HG03342 (cell line): Measurements from ENCODE around the gene DRC3.

Experiments used
- ATAC-seq: cut with Tn5 transposase; IDR thresholded peaks from one replicate; pipeline ENCODE4 v1.9.1; 2021; ENCODE audit warnings: mild to moderate bottlenecking, moderate library complexity; ENCODE audit not compliant: unreplicated experiment

The DRC3 gene

GRCh38 chr17:17964710-17965109 lies 8.0 kb upstream of the DRC3 start:
- no peak for ATAC-seq

GRCh38 chr17:17965152-17965721 lies 7.4 kb upstream of the DRC3 start:
- no peak for ATAC-seq

DNA sequence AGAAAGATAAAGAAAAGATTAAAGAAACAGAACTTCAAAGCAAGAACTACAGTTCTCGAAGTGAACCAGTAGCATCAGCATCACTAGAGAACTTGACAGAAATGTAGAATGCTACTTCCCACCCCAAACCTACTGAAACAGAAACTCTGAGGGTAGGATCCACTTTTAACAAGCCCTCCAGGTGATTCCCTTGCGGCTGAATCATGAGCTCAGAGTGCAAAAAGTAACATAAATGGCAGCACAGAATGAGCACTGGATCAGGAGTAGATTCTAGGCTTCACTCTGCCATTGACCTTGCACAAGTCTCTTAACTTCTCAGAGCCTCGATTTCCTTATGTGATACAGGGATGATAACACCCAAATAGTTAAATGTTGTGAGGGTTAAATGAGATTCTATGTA lies 6.3 kb upstream of the DRC3 start:
- no peak for ATAC-seq

DNA sequence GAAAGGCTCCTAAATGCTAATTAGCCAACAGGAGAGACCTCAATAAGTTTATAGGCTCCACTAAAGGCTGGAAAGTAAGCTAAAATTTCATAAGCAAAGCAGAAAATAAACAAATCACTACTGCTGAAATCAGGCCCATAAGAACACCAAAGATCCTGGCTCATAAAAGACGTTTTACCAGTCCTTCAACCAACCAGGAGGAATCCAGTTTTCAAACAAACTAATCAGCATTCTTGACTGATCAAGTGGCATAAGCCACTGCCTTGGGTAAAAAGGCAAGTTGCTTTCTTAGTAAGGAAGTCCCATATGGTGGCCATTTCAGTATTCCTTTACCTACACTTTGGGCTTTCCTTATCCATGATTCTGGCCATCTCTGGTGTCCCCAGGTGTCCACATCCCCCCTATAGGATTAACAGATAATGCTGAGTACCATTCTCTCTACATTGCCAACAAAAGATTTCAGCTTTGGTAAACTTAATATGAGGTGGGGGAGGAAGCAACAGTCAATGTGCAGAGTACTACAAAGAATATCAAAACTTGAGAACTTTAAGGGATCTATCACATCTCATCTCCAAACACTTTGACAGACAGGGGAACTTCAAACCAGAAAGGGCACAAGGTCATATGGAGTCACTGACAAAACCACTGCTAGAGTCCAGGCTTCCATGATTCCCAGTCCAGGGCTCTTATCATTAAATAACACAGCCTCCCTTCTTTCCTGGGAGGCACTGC lies 1.8 kb upstream of the DRC3 start:
- no peak for ATAC-seq

GRCh38 chr17:17971431-17972125 lies 1.1 kb upstream of the DRC3 start:
- no peak for ATAC-seq

DNA sequence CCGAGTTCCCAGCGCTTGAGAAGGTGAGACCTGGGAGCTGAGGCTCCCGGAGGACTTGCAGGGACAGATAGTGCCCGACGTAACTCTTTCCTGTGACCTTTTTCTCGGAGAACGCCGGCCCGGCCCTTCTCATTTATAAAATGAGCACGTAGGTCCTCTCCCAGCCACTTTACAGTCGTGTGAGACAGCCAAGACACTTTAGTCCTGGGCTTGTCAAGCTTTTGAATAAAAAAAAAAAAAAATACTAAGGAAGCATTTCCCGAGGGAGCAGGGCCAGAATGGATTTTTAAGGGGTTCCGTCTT lies 241 bp downstream of the DRC3 start:
- ATAC-seq = no peak

- no peak for ATAC-seq
Measured at GRCh38 chr17:17975436-17975835, 2.8 kb downstream of the DRC3 start.

DNA sequence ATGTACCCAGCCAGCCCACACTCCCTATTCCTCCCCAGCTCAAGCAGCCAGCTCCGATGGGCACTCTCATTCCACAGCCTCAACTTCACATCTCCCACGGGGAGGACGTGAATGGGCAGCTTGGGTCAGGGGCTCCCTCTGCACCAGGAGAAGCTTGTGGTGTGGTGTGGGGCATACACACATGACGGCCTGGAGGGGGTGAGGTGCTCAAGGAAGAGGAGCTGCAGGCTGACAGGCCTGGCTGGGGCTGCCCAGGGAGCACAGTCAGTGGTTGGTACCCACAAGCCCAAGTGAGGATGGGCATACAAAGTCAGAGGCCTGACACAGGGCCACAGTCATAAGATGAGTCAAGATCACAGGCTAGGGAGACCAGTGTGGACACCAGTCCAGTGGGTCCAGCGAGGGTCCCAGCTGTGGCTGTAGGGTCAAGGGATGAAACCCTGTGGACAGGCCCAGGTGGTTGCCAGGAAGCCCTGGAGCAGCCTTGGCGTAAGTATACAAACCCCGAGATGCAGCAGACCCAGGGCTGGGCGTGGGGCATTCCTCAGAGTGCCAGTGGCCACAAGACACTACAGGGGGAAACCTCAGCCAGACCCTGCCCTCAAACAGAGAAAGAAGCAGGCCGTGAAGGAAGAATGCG lies 4.4 kb downstream of the DRC3 start:
- no peak for ATAC-seq

- no peak for ATAC-seq
Measured at GRCh38 chr17:17978481-17979424, 6.1 kb downstream of the DRC3 start.

GRCh38 chr17:17979778-17980177 lies 7.1 kb downstream of the DRC3 start:
- no peak for ATAC-seq

GRCh38 chr17:17981330-17981729 lies 8.7 kb downstream of the DRC3 start:
- no peak for ATAC-seq

DNA sequence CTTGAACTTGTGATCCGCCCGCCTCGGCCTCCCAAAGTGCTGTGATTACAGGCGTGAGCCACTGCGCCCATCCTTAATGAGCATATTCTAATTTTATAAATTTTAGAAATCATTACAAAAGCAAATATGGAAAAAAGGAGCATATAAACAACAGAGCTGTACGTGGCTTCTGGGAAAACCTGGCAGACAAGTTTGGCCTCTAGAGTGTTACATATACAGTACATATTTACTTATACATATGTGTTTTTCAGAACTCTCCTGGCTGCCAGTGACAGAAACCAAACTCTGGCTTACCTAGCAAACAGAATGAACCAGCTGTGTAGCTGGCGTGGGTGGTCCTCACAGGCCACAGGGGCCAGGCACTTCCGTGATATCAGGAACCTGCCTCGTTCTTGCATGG lies 10.1 kb downstream of the DRC3 start:
- ATAC-seq = no peak

- ATAC-seq = no peak
Measured at GRCh38 chr17:17983376-17983775, 10.7 kb downstream of the DRC3 start.

DNA sequence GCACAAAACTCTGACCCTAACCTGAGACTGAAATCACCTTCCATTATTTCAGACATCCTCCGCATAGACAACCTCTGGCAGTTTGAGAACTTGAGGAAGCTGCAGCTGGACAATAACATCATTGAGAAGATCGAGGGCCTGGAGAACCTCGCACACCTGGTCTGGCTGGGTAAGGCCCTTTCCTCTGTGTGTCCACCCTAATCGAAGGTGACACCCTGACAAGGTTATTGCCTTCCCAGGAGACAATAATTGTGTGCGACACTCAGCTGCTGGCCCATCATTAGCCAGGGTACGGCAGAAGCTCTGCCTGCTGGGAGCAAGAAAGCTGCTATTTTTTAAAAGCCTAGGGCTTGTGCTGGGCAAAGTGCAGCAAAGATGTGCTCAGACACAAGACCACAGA lies 11.1 kb downstream of the DRC3 start:
- no peak for ATAC-seq

DNA sequence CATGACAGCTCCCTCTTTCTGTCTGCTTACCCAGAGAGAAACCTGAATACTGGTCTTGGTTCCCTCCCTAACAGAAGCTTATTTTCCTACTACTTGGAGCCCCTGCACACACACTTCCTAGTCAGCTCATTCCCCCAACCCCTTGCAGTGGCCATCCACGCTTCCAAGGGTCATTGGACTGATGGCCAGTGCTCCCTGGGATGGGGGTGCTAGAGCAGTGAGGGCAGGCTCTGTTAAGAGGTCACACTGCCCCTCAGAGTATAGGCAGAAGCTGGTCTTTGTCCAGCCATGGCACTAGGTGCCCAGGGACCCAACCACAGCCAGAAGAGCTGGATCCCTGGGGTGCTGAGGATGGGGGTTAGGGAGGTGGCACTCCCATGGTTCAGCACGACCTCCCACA lies 12.5 kb downstream of the DRC3 start:
- ATAC-seq = no peak

DNA sequence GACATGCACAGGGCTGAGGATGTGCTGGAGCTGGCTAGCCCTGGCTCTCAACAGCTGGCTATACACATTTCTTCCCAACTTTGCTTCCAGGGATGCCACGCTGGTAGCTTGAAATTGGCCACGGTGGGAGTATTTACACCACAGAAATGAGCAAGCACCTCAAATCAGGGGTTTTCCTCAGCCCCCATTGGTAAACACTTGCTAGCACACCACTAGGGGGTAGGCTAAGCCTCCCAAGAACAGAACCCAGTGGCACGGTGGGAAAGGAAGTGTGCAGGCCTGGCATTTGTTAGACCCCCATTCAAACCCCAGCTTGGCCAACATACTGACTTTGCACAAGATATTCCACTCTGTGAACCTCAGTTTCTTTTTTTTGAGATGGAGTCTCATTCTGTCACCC lies 12.9 kb downstream of the DRC3 start:
- no peak for ATAC-seq

DNA sequence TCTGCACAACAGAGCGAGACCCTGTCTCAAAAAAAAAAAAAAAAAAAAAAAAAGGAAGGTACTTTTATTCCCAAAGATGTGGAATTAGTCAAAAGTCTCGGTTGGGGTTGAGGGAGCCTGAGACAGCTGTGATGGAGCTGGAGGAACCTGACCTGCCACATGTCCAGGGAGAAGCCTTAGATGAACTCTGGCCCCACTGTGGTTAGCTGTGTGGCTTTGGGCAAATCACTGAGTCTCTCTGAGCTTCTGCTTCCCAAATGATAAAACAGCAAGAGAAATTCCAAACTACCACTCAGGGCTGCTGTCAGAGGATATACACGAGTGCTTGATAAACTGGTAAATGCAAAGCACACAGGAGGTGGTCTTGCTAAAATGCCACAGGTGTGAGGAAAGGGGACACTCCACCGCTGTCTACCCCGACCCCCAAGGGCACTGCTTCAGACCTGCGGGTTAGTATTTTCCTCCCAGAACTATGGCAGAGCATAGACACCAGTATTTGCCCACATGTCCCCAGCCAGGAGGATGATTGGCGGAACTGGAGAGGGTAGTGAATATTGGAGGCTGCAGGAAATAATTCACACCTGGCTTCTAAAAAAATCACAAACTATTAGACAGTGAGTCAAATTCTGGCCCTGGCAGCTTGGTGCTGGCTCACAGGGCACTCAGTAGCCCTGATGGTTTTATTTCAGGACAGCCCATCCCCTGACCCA lies 14.7 kb downstream of the DRC3 start:
- ATAC-seq = no peak

DNA sequence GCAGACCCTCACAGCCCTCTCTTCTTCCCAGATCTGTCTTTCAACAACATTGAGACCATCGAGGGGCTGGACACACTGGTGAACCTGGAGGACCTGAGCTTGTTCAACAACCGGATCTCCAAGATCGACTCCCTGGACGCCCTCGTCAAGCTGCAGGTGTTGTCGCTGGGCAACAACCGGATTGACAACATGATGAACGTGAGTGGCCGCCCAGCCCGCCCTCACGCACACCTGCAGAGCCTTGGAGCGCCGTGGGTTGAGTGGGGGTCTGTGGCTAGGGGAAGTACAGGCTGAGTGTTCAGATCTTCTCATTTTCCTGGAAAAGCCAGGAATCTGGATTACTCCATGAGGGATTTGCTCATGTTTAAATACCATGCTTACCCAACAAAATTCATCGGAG lies 15.2 kb downstream of the DRC3 start:
- ATAC-seq = no peak

- ATAC-seq = no peak
Measured at GRCh38 chr17:17988427-17988945, 15.8 kb downstream of the DRC3 start.

GRCh38 chr17:17989081-17989480 lies 16.4 kb downstream of the DRC3 start:
- ATAC-seq = no peak
